ENCODE results near the gene ATP5F1B.

ATP5F1B gene

GRCh38 chr12:56614627-56615026, 31.2 kb downstream of the ATP5F1B start:
- DNase-seq = no peak

DNA sequence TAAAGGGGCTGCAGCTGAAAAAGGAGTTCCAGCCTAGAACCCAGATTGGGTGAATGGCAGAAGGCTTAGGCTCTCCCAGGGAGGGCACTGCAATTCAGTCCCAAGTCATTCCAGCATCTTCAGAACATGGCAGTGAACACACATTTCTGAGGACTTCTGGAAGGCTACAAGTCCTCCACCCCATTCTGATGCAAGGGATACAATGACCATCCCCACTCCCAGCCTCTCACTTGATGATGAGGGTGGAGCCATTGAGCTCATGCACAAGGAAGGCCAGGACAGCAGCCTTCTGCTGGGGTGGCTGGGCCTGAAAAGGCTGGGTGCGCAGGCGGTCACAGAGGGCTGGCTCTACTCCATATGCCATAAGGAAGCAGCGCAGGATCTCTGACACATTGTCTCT, 41.4 kb downstream of the ATP5F1B start:
- no peak for DNase-seq

DNA sequence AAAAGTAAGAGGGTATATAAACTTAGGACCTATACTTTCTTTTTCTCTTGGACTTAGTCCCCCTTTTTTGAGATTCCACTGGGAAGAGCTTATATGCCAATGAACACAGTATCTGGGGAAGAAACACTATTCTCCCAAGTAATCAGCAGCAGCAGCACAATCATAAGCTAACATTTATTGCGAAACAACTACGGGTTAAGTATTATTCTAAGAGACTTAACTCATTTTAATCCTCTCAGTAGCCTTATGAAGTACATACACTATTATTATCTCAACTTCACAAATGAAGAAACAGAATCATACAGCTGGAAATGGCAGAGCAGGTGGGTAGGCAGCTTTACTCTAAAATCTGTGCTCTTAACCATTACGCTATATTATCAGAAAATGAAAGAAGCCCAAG, 43.5 kb downstream of the ATP5F1B start:
- no peak for DNase-seq

DNA sequence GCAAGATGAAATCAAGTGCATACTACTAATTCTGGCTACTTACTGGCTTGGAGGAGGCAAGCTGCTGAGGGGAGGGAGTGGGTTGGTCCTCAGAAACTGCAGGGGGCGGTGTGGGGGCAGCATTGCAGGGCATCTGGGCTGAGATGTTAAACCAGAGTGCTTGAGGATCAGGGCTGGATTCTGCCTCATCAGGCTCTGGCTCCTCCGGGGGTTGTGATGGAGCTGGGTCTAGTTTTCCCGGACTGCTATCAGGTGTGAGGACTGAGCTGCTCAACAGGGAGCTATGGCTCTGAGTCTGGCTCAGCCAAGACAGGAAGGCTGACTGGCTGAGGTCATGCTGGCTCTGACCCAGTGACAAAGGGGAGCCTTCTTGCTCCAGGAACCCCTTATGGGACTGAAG, 44.3 kb downstream of the ATP5F1B start:
- DNase-seq = no peak

DNA sequence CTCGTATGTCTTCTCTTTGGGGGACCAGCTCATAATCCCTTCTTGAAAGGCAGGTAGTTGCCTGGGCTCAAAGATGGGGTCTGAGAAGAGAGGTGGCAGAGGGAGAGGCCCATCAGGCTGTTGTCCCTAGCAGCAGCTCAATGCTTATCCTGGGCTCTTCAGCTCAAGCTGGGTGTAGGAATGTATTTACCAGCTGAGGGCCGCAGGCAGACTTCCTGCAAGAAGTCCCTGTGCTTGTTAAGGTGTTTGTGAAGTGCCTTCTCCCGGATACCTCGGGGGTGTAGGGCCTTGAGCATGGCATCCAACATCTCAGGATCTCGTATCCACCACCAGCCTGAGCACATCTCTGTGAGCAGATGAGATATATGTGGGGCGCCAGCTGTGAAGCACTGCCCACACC, 45.0 kb downstream of the ATP5F1B start:
- DNase-seq = no peak

GRCh38 chr12:56599797-56600196, 46.0 kb downstream of the ATP5F1B start:
- DNase-seq = no peak

DNA sequence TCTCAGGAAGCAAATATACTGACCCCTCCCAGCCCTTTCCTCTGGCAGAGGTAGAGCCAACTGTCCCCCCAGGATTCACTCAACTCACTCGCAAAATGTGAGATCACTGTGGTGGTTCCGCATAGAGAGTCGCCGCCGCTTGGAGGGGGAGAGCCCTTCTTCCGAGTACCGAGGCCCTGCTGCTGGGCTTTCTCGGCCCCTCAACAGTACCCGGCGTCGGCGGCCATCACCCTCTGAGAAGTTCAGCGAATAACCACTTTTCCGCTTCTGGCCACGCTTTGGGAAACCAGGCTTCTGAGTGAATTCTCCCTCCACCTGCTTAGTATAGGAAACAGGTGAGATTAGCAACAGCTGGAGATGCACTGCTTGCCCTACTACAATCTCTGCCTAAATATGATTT, 46.7 kb downstream of the ATP5F1B start:
- DNase-seq = no peak

DNA sequence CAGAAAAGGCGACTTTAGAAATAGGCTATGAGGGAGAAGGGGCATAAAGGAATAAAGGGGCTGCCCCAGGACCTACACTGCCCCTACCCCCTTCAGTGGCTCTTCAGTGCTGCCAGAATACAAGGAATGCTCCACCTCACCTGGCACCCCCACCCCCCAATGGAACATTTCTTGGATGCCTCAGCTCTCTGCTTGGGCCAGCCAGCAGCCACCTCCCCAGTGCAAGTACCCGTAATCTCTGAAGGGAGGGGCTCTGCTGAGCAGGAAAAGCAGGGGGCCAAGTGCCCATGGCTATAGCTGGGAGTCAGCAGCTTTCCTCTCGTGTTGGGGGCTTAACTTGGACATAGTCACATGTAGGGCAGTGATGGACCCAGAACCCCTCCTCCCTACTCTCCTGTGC, 49.0 kb downstream of the ATP5F1B start:
- no peak for DNase-seq

DNA sequence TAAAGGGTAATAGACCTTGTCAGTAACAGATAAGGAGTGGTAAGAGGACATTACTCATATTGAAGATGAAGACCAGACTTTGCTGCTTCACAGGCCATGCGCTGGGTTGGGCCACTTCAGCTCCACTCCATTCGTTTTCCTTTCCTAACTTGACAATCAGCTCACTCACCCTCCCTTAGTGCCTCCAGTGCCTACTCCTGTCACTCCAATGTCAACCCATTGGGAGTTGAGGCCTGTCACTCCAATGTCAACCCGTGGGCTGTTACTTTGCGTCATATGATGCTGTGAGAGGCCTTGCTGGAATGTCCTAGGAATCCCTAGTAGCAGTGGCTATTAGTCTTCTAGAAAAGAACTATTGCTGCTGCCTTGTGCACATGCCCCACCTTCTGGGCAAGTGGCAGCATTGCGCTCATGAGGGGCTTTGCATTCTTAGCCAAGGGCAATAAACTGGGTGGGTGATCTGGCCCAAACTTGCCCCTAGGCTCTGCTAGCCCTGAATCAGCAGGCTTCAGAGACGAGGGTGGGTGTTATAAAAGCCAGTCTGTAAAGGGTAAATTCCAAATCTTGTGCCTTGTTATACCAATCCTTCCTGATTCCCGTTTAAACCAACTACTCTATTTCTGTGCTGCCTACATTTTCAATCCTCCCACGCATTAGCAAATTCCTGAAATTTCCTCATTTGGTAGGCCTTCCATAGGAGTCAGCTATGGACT, 51.7 kb downstream of the ATP5F1B start:
- peak; percentile 61 for DNase-seq

DNA sequence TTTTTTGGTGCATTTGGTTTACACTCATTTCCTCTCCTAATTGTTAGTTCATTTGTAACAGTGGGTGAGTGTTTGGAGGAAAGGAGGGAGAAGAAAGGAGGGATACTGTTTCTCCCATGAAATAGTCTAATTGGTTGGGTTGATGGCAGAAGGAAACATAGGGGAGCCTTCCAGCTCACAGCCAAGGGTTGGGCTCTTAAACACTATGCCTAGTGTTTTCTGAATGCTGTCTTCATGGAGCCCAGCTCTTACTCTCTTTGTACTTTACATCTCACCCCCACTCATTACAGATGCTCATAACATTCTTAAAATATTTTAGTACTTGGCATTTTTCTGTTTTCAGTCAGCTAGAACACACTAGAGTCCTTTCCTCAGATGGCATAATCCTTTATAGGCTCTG, 53.8 kb downstream of the ATP5F1B start:
- DNase-seq = no peak

DNA sequence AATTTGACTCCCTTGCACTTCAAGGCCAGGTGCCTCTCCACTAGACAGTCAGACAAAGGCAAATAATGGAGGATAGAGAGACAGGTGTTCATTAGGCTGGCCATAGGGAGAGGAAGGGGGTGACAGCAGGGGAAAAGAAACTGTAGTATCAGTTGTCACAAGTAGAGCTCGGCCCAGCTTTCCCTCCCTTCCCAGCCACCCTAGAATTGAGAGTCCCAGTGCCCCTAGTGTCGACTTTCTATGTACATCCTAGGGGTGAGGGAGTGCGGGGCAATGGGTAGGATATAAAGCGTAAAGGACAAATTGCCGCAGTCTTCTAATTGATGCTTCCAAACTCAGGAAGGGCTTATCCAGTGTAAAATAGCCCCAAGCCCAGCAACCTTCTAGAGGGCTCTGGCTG, 54.7 kb downstream of the ATP5F1B start:
- no peak for DNase-seq

GRCh38 chr12:56590237-56590830, 55.5 kb downstream of the ATP5F1B start:
- no peak for DNase-seq

DNA sequence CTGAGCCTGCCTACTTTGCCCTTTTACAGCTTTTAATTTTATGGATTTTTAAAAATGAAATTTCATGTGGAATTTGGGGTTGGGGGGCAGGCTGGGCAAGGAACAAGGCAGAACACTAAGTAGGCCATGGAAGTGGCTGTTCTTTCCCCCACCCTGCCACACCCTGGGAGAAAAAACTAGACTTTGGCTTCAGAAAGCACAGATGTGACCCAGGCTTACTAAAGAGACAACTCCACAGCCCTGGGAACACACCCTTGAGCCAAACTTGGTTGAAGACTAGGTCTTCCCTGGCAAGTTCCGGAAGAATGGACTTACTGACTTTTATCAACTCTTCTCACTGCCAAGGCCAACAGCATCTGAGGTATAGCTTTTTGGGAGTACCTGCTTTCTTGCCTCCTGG, 56.0 kb downstream of the ATP5F1B start:
- DNase-seq = no peak
